Astrocyte of the hippocampus (primary cell): ENCODE data around the gene MICB.

ENCODE experiments used
- DNase-seq: peaks from one replicate; pipeline ENCODE4 v3.0.0; 2011; ENCODE audit warnings: low read depth, low spot score

Gene MICB

DNA sequence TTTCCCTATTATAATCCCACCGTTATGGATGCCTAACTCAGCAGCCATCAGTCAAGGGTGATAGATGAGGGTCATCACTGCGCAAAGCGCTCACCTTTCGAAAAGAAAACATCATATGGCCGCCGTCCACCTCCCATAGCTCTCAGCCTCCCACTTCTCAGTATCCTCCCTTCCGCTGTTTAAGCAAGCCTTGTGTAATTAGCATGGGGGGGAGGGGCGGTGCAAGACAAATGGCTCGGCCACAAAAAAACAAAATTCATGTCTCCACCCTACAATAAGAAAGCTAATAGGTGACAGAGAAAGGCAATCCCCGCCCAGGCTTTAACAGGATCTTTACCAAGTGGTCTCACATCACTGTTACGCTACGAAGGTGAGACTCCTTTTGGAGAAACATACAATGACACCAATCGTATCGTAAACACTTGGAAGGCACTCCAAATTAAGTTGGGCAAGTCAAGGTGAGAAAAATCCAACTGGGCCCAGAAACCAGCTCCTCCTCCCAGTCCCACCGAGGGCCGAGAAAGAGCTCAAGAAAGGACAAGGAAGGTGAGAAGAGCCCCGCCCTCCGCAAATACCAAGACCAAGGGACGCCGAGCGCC is 43.2 kb downstream of the MICB start:
- DNase-seq: peak; percentile 57

DNA sequence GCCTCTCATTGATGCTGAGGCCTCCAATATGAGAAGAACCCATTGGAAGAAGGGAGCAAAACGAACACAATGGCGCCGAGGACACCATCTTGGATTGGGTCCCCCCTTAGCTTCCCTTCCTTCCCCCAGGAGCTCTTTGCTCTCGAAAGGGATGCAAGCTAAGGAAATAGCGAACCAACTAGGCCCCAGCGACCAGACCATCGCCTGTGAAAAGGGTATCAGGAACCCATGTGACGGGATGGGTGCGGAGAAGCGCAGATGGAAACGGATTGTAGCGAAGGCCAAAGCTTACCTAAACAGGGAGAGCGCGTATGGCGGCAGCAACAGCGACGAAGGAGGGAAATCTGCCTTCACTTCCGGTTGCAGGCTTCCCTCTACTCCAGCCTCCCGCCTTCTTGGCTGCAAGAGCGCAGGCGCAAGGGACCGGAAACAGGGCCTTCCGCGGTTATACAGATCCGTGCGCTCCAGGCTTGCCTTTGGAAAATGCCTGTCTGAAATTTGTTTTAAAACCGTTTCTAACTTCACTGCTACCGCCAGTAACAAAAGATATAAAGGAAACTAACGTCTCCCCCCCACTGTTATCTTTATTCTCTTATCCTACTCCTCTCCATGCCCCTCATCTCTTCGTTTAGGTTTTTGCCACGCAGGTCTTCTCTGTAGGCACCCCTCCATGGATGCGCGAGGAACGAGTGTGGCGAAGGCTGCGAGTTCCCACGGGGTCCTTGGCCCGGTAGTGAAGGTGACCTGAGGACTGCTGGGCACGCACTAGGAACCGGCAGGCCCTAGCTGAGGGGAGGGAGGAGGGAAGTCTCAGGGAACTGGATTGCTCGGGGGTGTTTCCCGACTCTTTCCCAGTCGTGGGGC is 43.9 kb downstream of the MICB start, which contains the start of gene DDX39B:
Gene DDX39B (minus strand): TSS at position 346 of the 864 bp plus-strand sequence. CDS start 1,471 bp downstream, outside the sequence.
- peak; percentile 98 for DNase-seq

DNA sequence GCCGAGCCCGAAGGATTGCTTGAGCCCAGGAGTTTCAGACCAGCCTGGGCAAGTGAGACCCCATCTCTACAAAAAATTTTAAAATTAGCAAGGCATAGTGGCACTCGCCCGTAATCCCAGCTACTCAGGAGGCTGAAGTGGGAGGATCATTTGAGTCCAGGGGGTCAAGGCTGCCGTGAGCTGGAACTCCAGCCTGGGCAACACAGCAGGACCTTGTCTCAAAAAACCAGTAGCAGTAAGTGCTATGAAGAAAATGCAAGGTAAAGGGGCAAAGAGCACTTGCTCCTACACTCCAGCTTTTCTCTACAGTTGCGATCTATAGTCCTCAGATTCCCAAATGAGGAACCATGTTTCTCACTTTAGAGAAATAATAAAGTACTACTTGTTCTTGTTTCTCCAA is 45.7 kb downstream of the MICB start:
- no peak for DNase-seq

DNA sequence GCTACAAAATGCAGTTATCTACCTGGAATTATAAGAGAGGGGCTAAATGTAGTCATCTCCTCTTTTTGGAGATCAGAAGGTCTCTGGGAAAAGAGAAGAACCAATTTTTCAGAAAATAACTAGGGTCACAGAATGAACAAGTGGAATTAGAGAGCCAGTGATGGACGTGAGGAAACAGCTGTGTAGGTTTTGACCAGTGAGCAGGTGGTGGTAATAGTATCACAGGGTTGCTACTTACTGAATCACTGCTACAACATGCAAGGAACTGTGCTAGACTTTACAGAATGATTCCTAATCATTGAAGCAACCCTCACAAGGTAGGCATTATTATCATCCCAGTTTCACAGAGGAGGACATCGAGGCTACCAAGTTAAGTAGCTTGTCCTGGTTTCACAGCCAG is 46.7 kb downstream of the MICB start:
- DNase-seq: no peak

DNA sequence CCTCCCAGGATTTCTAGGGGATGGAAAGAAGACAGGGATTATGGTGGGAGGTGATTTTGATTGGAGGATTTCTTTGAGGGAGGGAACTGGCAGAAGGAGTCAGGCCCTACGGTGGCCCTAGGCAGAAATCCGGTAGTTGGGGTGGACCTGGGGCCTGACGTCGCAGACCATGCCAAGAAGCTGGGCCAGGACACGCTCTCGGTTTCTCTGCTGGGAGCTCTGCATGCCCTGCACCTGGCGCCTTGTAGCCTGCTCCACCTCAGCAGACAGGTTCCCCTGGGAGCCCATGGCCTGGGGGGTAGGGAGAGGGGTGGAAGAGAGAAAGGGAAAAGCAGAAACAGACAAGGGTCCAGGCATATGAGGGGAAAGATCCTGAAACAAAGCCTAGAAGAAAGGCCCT is 47.3 kb downstream of the MICB start:
- DNase-seq: no peak

DNA sequence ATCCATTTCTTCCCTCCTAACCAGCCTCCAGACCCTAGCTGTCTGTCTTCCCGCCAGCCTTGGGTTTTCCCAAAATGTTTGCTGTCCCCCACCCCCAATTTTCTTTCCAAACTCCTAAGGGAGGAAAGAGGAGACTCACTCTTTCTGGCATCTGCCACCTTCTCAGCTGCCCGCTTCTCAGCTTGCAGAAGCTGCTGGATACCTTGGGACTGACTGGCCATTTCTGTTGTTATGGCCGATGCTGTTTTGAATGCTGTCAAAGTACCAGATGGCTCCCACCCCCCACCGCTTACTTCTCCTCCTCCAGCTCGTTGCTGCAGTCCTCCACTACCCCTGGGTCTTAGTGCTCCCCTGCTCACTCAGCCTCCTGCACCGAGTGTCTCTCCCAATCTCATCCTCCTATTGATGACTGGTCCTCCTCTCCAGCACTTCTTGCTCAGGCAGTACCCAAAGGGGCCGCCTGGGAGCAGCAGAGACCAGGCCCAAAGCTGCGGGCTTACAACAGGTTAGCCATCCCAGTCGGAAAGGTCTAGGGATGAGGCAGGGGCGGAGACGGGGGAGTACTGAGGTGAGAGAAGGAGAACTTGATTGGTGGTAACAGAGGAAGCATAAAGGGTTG is 48.5 kb downstream of the MICB start, which contains the start of gene ATP6V1G2:
Gene ATP6V1G2 (minus strand): TSS at position 270 of the 619 bp plus-strand sequence. CDS start 49 bp downstream, at position 221.
- DNase-seq: peak; percentile 95

DNA sequence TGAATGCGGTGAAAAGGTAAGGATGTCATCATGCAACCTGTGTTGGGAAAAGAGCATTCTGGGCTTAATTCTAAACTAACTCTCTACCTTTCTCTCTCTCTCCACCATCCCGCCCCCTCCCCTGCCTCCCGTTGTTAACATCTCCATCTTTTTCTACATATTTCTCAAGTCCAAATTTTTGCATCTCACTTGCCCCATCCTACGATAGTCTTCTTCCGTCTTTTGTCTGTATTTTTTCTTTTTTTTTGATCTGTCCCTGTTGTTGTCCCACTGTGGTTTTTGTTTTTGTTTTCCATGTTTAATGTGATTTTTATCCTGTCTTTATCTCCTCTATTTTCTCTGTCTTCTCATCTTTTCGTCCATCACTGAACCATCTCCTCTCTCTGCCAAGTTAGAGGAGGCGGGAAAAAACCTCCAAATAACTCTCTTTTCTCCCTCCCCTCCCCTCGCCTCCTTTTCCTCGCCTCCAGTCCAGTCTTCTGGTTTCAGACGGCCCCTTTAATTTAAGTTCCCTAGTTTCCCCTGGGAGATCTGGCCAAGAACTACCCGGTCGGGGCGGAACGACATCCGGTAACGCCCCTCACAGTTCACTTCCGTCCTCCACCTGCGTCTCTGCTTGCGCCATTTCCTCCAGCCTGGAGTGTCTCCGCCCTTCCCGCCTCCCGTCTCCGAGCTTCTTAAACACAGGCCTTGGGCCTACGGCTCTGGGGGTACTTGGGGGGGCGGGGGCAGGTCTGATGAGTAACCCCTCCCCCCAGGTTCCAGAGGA is 49.2 kb downstream of the MICB start, which contains the start of gene NFKBIL1:
Gene NFKBIL1 (plus strand): TSS at position 651 of the 769 bp plus-strand sequence. CDS start 87 bp downstream, at position 738.
- DNase-seq: peak; percentile 98

DNA sequence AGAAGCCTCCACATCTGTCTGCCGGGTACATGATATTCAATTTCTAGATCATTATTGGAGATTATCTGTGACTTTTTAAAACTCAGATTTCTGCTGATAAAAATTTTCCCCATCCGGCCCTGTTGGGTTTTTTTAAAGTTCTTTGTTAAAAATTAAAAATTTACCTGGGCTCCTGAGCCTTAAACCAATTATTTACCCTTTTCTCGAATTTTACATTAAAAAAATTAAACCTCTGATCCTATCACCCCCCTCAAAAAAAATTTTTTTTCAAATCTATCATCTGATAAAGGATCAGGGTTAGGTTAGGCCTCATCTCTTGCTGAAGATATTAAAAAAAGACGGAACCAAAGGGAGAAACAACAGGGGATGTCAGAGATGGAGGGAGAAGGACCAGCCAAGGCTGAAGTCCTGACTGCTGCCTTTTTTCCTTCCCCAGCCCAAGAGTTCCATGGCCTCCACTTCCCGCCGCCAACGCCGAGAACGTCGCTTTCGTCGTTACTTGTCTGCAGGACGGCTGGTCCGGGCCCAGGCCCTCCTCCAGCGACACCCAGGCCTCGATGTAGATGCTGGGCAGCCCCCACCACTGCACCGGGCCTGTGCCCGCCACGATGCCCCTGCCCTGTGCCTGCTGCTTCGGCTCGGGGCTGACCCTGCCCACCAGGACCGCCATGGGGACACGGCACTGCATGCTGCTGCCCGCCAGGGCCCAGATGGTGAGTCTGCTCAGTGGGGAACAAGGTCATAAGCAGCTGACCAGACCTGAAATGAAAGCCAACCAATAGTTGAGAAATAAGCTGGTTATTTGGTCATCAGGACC is 50.0 kb downstream of the MICB start:
- no peak for DNase-seq

DNA sequence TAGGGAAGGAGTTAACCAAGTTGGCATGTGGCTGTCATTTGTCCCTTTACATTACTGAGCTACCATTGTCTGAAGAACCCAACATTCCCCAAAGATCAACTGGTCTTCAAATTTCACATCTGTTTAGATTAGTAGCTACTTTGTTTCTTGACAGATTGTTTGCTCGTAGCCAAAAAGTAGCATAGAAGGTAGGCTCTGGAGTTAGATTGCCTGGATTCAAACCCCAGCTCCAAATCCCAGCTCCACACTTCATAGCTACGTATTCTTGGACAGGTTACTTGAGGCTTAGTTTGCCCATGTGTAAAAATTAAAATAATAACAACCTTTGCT is 50.6 kb downstream of the MICB start:
- DNase-seq: no peak

DNA sequence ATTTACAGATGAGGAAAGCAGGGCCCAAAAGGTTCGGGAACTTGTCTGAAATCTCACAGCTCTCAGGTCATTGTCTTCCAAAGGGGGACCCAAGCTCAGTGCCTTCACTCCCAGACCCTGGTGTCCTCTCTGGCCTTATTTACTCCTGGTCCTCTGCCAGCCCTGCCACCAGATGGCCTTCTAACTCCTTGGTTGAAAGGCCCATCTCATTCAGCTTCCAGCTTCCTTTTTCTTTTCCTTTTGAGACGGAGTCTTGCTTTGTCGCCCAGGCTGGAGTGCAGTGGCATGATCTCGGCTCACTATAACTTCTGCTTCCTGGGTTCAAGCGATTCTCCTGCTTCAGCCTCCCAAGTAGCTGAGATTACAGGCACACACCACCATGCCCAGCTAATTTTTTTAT is 53.4 kb downstream of the MICB start:
- peak; percentile 50 for DNase-seq

DNA sequence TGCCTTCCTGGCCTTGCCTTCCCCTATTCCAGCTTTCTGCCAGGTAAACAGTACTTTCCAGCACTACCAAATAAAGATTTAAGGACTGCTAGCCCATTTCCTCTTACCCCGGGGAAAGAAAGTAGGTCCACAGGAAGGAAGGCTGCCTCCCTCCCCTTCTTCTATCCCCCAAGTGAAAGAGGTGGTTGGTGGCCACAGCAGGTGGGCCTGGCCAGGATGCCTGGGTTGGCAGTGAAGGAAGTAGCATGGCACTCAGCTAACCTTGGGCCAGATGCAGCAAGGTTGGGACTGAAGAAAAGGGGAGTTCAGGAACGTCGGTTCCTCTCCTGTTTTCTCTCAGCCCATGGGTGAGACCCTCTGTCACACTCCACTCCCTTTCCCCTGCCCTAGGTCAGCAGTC is 58.4 kb downstream of the MICB start:
- DNase-seq: no peak

DNA sequence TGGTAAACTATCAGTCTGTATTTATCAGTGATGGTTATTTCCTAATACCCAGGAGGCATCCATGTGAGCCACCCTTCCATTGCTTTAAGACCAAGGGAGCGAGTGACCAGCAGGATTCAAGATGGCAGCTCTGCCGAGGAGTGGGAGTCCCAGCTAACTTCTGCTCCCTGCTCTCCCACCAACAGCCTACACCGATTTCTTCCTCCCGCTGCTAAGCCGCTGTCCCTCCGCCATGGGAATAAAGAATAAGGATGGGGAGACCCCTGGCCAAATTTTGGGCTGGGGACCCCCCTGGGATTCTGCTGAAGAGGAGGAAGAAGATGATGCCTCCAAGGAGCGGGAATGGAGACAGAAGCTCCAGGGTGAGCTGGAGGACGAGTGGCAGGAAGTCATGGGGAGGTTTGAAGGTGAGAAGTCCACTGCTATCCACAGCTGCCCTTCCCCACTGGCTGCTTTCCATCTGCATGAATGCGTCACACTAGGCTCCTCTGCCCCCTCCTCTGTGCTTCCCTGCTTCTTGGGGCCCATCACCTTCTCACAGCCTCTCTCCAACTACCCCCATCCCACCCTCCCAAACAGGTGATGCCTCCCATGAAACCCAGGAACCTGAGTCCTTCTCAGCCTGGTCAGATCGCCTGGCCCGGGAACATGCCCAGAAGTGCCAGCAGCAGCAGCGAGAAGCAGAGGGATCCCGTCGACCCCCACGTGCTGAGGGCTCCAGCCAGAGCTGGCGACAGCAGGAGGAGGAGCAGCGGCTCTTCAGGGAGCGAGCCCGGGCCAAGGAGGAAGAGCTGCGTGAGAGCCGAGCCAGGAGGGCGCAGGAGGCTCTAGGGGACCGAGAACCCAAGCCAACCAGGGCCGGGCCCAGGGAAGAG is 59.7 kb downstream of the MICB start:
- DNase-seq: no peak

DNA sequence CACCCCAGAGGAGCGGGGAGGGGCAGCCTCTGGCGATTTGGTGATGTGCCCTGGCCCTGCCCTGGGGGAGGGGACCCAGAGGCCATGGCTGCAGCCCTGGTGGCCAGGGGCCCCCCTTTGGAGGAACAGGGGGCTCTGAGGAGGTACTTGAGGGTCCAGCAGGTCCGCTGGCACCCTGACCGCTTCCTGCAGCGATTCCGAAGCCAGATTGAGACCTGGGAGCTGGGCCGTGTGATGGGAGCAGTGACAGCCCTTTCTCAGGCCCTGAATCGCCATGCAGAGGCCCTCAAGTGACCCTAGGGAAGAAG is 60.3 kb downstream of the MICB start:
- no peak for DNase-seq

DNA sequence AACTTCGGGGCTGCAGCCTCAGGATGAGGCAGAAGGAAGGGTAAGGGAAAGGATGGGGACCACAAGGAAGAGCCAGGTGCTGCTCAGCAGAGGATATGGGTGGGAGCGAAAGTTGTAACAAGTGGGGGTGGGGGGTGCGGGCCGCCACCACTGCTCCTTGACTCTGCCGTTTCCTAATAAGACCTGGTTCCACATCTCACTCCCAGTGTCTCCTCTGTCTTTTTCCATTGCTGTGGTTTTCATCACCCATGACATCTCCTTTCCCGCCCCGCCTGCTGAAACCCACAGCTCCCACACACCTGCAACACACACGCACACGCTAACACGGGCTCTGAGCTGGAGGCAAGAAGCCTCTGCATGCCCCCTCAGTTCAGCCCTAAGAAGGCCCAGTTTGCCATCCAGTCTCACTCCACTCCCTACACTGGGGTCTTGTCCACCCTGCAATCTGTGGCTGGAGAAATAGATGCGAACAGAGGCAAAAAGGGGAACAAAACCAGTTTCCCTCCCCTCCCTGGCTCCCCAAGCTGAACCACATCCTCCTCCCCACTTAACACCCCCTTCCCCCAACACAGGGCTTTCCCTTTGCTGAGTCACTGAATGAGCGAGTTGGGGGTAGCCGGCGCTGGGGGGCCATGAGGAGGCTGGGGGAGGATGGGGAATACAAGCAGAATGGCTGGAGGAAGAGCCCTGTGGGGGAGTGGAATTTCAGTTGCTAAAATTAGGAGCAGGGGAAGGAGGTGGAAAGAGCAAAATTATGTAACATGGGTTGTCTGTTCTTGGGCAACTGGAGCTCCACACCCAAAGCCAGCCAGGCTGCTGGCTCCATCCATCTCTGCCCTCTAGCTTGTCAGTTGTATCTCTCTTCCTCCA is 60.9 kb downstream of the MICB start:
- no peak for DNase-seq

DNA sequence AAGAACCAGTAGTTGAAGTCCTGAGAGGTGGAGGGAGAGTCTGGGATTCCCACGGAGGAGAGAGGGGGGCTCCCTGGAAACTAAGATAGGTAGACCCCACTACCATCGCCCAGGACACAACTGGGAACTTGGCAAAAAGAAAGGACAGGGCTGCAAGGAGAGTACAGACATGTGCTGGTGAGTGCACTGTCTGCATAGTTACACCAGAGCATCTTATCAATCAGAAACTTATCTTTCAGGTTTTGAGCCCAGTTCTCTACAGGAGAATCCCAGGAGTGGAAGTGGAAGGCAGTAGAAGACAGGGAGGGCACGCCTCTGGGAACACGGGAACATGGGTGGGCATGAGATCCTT is 61.6 kb downstream of the MICB start:
- DNase-seq: no peak

DNA sequence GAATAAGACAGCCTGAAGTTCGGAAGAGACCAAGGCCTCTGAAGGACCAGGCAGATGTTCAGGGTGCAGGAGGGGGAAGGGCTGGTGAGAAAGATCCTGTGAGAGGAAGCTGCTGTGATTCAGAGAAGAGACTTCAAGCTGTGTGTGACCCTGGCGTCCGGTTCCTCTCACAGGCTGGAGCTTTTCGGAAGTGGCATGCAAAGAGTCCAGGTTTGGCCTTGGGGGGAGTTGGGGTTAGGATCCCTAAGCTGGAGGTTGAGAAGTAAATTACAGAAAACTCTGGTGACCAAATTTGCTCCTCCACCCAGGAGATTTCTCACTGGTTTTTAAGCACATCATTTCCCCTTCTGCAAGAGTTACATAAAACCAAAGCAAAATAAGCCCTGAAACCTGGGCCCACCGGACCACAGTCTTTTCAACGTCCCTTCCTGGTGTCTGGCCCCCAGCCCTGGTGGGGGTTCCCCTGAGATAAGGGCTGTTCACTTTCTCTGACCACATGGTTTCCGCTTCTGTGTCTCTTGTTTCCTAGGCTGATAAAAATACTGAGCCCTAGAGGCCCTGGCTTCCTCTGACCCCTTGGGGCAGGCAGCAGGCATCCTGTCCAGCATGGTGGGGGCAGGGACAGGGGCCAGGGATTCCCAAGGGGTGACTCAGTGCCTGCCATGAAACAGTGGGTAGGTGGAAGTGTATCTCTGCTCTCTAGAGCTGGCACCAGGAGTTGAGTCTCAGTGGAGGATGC is 62.2 kb downstream of the MICB start:
- DNase-seq: peak; percentile 75

DNA sequence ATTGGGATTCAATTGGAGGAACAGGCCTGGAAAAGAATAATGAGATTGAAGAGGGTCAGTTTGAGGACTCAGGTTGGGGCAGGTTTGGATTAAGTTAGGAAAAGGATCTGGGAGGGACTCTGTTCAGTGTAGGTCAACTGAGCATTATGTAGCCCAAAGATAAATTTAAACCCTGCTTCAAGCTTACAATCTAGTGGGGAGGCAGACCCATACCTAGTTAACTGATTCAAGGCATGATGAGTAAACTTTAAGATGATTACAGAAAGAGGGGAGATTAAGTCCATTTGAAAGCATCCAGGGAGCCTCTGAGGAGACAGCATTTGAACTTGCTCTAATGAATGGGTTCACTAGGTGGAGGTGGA is 62.7 kb downstream of the MICB start:
- DNase-seq: no peak
